SJSA1 (cell line): ENCODE data around the gene HSPB6. TPM values are rescaled to one million over a fixed set of nuclear protein-coding genes. Genes with fewer than 3 reads are reported as not detected.
"Not testable (repeated sequence)": the region's sequence is repeated elsewhere in the genome, so short reads cannot be mapped to it uniquely, and the experiment has no call there.

ENCODE experiments used
- DNase-seq, 2 experiments: peaks; one replicate each; pipeline ENCODE4 v3.0.0-alpha.2; 2015 to 2020; ENCODE audit warnings: low spot score in 2 of 2, low read depth in 1 of 2
- H3K27ac ChIP-seq: fragments of 250-450 bp; sonication (Bioruptor Pico); 2 replicates; pipeline ENCODE4 v1.5.1; 2020; ENCODE audit warnings: mild to moderate bottlenecking, moderate library complexity
- H3K27me3 ChIP-seq: fragments of 250-450 bp; sonication (Bioruptor Pico); replicated peaks from 2 replicates; pipeline ENCODE4 v1.5.1; 2020; ENCODE audit warnings: mild to moderate bottlenecking, moderate library complexity
- H3K36me3 ChIP-seq: fragments of 250-450 bp; sonication (Bioruptor Pico); 2 replicates; pipeline ENCODE4 v1.5.1; 2020; ENCODE audit warnings: mild to moderate bottlenecking
- H3K4me1 ChIP-seq: fragments of 250-450 bp; sonication (Bioruptor Pico); replicated peaks from 2 replicates; pipeline ENCODE4 v1.6.1; 2021; ENCODE audit warnings: mild to moderate bottlenecking
- H3K4me3 ChIP-seq: fragments of 250-450 bp; sonication (Bioruptor Pico); 2 replicates; pipeline ENCODE4 v1.5.1; 2020; ENCODE audit warnings: mild to moderate bottlenecking
- H3K9me3 ChIP-seq: fragments of 250-450 bp; sonication (Bioruptor Pico); replicated peaks from 2 replicates; pipeline ENCODE4 v1.5.1; 2020; ENCODE audit warnings: mild to moderate bottlenecking
- total RNA-seq: library from RNA; depleted of rRNA; stranded (reverse); fragments of >200 nt; shearing (Covaris generic); gene quantifications from 2 replicates; pipeline ENCODE4 v1.2.3, GENCODE V29; 2014

Gene HSPB6
- total RNA-seq, 1 experiment from 2014 or later = not detected

GRCh38 chr19:35780058-35780457, 23.2 kb upstream of the HSPB6 start:
- no peaks in the 10 kb centered on the region for H3K9me3 ChIP-seq
- peaks cover 13% of the 10 kb centered on the region for H3K4me1 ChIP-seq
- H3K27ac ChIP-seq = no peak overlapping the region
- peaks cover 65% of the 10 kb centered on the region for H3K36me3 ChIP-seq
- no peaks in the 10 kb centered on the region for H3K27me3 ChIP-seq
- peak in 1 of 2 experiments; percentile 41 for DNase-seq
- H3K4me3 ChIP-seq = no peak overlapping the region

- peaks cover 61% of the 10 kb centered on the region for H3K36me3 ChIP-seq
- DNase-seq = no peak
- H3K4me1 ChIP-seq = peaks cover 13% of the 10 kb centered on the region
- no peaks in the 10 kb centered on the region for H3K27me3 ChIP-seq
- H3K27ac ChIP-seq = no peak overlapping the region
- H3K4me3 ChIP-seq = no peak overlapping the region
- no peaks in the 10 kb centered on the region for H3K9me3 ChIP-seq
Measured at GRCh38 chr19:35779033-35779432, 22.2 kb upstream of the HSPB6 start.

GRCh38 chr19:35777961-35778360, 21.1 kb upstream of the HSPB6 start:
- no peaks in the 10 kb centered on the region for H3K27me3 ChIP-seq
- H3K27ac ChIP-seq = no peak overlapping the region
- H3K4me1 ChIP-seq = peaks cover 13% of the 10 kb centered on the region
- H3K36me3 ChIP-seq = peaks cover 54% of the 10 kb centered on the region
- H3K4me3 ChIP-seq = no peak overlapping the region
- H3K9me3 ChIP-seq = no peaks in the 10 kb centered on the region
- DNase-seq = no peak

GRCh38 chr19:35777086-35777841, 20.4 kb upstream of the HSPB6 start:
- peaks cover 13% of the 10 kb centered on the region for H3K4me1 ChIP-seq
- DNase-seq = no peak
- no peaks in the 10 kb centered on the region for H3K9me3 ChIP-seq
- H3K27ac ChIP-seq = no peak overlapping the region
- H3K36me3 ChIP-seq = peaks cover 47% of the 10 kb centered on the region
- H3K4me3 ChIP-seq = no peak overlapping the region
- H3K27me3 ChIP-seq = no peaks in the 10 kb centered on the region

- no peaks in the 10 kb centered on the region for H3K27me3 ChIP-seq
- no peak for DNase-seq
Measured at GRCh38 chr19:35776102-35776788, 19.4 kb upstream of the HSPB6 start.

GRCh38 chr19:35775298-35776101, 18.7 kb upstream of the HSPB6 start, which contains the start of gene ARHGAP33:
ARHGAP33 (plus strand) TSS chr19:35775564; CDS start chr19:35775659, 95 bp downstream.
- peaks cover 13% of the 10 kb centered on the region for H3K4me1 ChIP-seq
- H3K9me3 ChIP-seq = no peaks in the 10 kb centered on the region
- H3K36me3 ChIP-seq = peaks cover 36% of the 10 kb centered on the region
- peak within 1 kb of the TSS; percentile 70 for H3K27ac ChIP-seq
- peak; percentile 95 to 99 for DNase-seq
- H3K27me3 ChIP-seq = no peaks in the 10 kb centered on the region
- peak within 1 kb of the TSS; percentile 65 for H3K4me3 ChIP-seq

More at GRCh38 chr19:35776102-35776788, 19.4 kb upstream of the HSPB6 start:
- peaks cover 38% of the 10 kb centered on the region for H3K36me3 ChIP-seq
- H3K27ac ChIP-seq = no peak overlapping the region
- peak overlapping the region; percentile 65 for H3K4me3 ChIP-seq
- H3K4me1 ChIP-seq = peaks cover 13% of the 10 kb centered on the region
- H3K9me3 ChIP-seq = no peaks in the 10 kb centered on the region

- H3K9me3 ChIP-seq = no peaks in the 10 kb centered on the region
Measured at GRCh38 chr19:35775046-35775297, 18.1 kb upstream of the HSPB6 start.

GRCh38 chr19:35774274-35775045, 17.6 kb upstream of the HSPB6 start:
- Histone ChIP-seq H3K9me3 (no peaks in the 10 kb centered on the region), H3K4me1 (peaks cover 13% of the 10 kb centered on the region), H3K36me3 (peaks cover 28% of the 10 kb centered on the region), H3K27me3 (no peaks in the 10 kb centered on the region), H3K4me3 (no peak overlapping the region; the same call in 1 of the 2 replicates), H3K27ac (no peak overlapping the region)
- DNase-seq = no peak

More at GRCh38 chr19:35775046-35775297, 18.1 kb upstream of the HSPB6 start:
- H3K27ac ChIP-seq = no peak overlapping the region
- H3K27me3 ChIP-seq = no peaks in the 10 kb centered on the region
- peaks cover 13% of the 10 kb centered on the region for H3K4me1 ChIP-seq
- H3K4me3 ChIP-seq = peak overlapping the region; percentile 65
- DNase-seq = no peak
- peaks cover 32% of the 10 kb centered on the region for H3K36me3 ChIP-seq

GRCh38 chr19:35773020-35773806, 16.4 kb upstream of the HSPB6 start:
- no peak overlapping the region for H3K27ac ChIP-seq
- no peaks in the 10 kb centered on the region for H3K27me3 ChIP-seq
- H3K9me3 ChIP-seq = no peaks in the 10 kb centered on the region
- H3K4me3 ChIP-seq = no peak overlapping the region
- peaks cover 13% of the 10 kb centered on the region for H3K4me1 ChIP-seq
- DNase-seq = no peak
- peaks cover 16% of the 10 kb centered on the region for H3K36me3 ChIP-seq

GRCh38 chr19:35772362-35772761, 15.5 kb upstream of the HSPB6 start:
- not testable (repeated sequence) for H3K27me3 ChIP-seq, H3K9me3 ChIP-seq, H3K27ac ChIP-seq, H3K4me3 ChIP-seq, DNase-seq
- H3K36me3 ChIP-seq = peaks cover 14% of the 10 kb centered on the region
- peaks cover 13% of the 10 kb centered on the region for H3K4me1 ChIP-seq

GRCh38 chr19:35768082-35768421, 11.2 kb upstream of the HSPB6 start:
- Histone ChIP-seq H3K36me3 (peaks cover 36% of the 10 kb centered on the region), H3K27ac (no peak overlapping the region), H3K4me3 (no peak overlapping the region), H3K27me3 (no peaks in the 10 kb centered on the region), H3K9me3 (no peaks in the 10 kb centered on the region), H3K4me1 (no peaks in the 10 kb centered on the region)
- no peak for DNase-seq

GRCh38 chr19:35767288-35768081, 10.7 kb upstream of the HSPB6 start:
- Histone ChIP-seq H3K27ac (no peak overlapping the region), H3K4me1 (no peaks in the 10 kb centered on the region), H3K36me3 (peaks cover 36% of the 10 kb centered on the region), H3K4me3 (no peak overlapping the region), H3K27me3 (no peaks in the 10 kb centered on the region), H3K9me3 (no peaks in the 10 kb centered on the region)
- no peak for DNase-seq
